CD4-positive, alpha-beta T cell treated with Interferon gamma for 1 hour (primary cell): ENCODE measurements around the gene ZNRD2.

Experiments used
- DNase-seq: peaks from one replicate; pipeline ENCODE4 v3.0.0-alpha.2; 2020

ZNRD2 gene

GRCh38 chr11:65611758-65612603 lies 41.7 kb downstream of the ZNRD2 start:
- no peak for DNase-seq

GRCh38 chr11:65612691-65613090 lies 42.4 kb downstream of the ZNRD2 start:
- DNase-seq, result no peak

GRCh38 chr11:65613091-65613928 lies 43.0 kb downstream of the ZNRD2 start:
- DNase-seq, result no peak

- DNase-seq, result peak; percentile 100
Measured at GRCh38 chr11:65615229-65615949, 45.1 kb downstream of the ZNRD2 start, which contains the start of gene PCNX3. TSS of gene PCNX3 (plus strand) at chr11:65615776. CDS start at chr11:65616312, 536 bp downstream.

- DNase-seq, result peak; percentile 43
Measured at GRCh38 chr11:65615950-65616574, 45.8 kb downstream of the ZNRD2 start.

- no peak for DNase-seq
Measured at GRCh38 chr11:65616575-65617001, 46.3 kb downstream of the ZNRD2 start.

- no peak for DNase-seq
Measured at GRCh38 chr11:65617136-65617850, 47.0 kb downstream of the ZNRD2 start.

GRCh38 chr11:65617990-65618751 lies 47.9 kb downstream of the ZNRD2 start:
- no peak for DNase-seq

- no peak for DNase-seq
Measured at GRCh38 chr11:65618763-65619162, 48.5 kb downstream of the ZNRD2 start.

GRCh38 chr11:65619281-65619928 lies 49.1 kb downstream of the ZNRD2 start:
- no peak for DNase-seq

- no peak for DNase-seq
Measured at GRCh38 chr11:65620666-65621065, 50.4 kb downstream of the ZNRD2 start.

- no peak for DNase-seq
Measured at GRCh38 chr11:65621460-65621859, 51.2 kb downstream of the ZNRD2 start.
